Stimulated activated CD8-positive, alpha-beta memory T cell treated with anti-CD3 and anti-CD28 coated beads, Interleukin-7, amount 100 ng/mL, for 4 hours (primary cell): ENCODE results near the gene LANCL1.
"Not testable (repeated sequence)": the region's sequence is repeated elsewhere in the genome, so short reads cannot be mapped to it uniquely, and the experiment has no call there.

ENCODE experiments used
- DNase-seq, 2 donors: peaks; one replicate each; pipeline ENCODE4 v3.0.0-alpha.2; 2020; ENCODE audit warnings: low read depth in 2 of 2

LANCL1 gene

DNA sequence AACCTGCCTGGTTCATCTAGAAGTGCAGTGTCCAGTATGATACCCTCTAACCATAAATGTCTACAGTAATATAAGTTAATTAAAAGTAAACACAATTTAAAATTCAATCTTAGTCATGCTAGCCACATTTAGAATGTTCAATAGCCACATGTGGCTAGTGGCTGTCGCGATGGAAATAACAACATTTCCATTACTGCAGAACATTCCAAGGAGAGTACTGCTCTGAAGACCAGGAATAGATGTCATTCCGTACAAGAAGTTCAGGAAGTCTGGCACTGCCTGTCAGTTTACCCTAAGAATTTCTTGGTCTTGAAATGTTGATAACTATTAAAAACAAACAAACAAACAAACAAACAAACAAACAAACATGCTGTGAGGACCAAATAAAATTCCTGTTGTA, 17.2 kb downstream of the LANCL1 start:
- no peak for DNase-seq

DNA sequence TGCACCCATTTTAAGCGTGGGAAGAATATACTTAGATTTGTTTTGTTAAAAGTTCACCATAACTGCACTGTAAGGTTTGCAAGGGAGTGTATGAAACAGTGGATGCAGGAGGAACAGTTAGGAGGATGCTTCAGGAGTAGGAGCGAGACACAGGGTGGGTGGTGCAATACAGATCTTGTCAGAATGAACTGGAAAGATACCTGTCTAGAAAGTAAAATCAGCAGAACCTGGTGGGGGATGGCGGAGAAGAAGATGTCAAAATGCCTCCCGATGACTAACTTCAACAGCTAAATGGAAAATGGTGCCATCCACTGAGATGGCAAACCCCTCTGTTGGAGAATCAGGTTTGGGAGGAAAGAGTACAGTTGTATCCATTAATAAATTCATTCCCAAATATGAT, 18.2 kb downstream of the LANCL1 start:
- no peak for DNase-seq

- no peak for DNase-seq
Observed at GRCh38 chr2:210456571-210456970, 20.0 kb downstream of the LANCL1 start.

- DNase-seq, result no peak
Observed at GRCh38 chr2:210454336-210454735, 22.2 kb downstream of the LANCL1 start.

DNA sequence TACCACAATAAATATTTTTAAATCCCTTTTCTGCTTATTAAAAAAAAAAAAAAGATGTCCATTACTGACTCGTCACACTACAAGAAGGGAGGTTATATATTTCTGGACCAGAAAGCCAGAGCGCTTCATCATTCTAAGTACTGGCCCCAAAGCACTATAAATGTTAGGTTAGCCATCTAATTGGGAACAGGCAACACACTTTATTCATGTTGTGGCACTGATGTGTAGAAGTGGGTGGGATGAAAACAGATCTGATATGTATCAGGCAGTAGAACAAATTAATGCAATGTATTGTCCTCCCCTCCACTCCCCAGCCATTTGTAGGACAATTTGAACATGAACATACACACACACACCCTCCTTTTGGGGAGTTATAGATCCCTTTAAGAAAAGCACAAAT, 24.4 kb downstream of the LANCL1 start:
- no peak for DNase-seq

DNA sequence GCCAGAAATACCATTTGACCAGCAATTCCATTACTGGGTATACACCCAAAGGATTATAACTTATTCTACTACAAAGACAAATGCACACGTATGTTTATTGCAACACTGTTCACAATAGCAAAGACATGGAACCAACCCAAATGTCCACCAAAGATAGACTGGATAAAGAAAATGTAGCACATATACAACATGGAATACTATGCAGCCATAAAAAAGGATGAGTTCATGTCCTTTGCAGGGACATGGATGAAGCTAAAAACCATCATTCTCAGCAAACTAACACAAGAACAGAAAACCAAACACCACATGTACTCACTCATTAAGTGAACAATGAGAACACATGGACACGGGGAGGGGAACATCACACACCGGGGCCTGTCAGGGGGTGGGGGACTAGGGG, 25.6 kb downstream of the LANCL1 start:
- not testable (repeated sequence) for DNase-seq

DNA sequence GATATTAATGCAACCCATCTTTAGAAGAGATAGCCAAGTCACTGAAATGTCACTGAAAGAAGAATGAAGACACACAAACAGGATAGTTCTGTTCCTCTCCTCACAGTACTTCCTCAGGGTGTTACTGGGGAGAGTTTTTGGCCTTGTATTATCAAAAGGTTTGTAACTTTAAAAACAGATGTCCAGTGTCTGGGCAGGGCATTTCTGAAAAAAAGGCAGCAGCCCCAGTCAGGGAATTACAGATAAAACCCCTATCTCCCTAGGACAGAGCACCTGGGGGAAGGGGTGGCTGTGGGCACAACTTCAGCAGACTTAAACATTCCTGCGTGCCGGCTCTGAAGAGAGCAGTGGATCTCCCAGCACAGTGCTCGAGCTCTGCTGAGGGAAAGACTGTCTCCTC, 30.8 kb downstream of the LANCL1 start:
- no peak for DNase-seq

GRCh38 chr2:210445116-210445707, 31.3 kb downstream of the LANCL1 start:
- DNase-seq, result no peak

DNA sequence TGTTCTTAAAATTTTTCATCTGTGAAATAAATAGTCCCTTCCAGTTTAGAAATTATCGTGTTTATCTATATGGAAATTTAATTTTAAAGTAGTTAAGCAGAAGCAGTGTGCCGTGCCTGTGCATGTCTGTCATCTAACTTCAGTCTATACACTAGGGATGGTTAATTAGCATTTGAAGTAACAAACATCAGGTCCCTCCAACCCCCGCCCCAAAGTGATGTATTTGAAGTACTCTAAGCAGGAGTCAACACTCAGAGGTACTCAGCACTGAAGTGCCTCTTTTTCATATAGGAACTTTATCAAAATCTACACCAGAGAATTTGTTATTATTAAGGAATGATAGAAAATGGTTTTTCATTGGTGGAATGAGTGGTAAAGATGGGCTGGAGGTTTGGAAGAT, 33.0 kb downstream of the LANCL1 start:
- DNase-seq, result no peak

DNA sequence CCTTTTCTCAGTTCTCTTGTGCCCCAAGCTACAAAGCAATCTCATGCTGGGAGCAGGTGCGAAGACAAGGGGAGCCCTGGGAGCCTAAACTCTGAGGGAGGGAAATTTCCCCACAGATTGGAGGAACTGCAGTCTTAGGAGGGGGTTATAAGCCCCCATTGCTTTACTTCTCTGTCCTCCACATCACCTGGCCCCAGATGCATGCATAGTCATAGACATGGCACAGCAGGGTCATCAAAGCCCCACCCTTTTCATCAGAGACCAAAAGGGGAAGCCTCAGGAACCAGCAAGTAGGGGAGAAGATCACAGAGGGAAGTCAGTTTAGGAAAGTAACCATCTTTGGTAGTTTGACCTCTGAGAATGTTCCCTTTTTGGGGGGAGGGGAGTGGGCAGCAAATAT, 33.7 kb downstream of the LANCL1 start:
- DNase-seq, result no peak

DNA sequence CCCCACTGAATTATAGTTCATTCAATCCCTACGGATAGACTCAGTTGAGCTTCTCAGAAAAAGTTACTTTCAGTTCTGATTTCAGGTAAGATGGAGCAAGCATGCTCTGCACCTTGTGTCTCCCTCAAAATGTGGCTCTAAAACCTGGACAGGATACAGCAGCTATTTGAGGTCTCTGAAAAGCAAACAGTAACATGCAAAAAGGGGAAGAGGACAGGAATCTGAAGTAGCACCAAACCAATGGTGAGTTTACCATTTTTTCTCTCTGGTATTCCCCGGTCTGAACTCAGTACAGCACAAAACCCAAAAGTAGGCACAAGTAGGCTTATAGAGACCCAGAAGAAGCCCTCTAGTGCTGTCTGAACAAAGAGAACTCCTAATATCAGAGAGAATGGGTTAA, 34.1 kb downstream of the LANCL1 start:
- DNase-seq, result no peak

DNA sequence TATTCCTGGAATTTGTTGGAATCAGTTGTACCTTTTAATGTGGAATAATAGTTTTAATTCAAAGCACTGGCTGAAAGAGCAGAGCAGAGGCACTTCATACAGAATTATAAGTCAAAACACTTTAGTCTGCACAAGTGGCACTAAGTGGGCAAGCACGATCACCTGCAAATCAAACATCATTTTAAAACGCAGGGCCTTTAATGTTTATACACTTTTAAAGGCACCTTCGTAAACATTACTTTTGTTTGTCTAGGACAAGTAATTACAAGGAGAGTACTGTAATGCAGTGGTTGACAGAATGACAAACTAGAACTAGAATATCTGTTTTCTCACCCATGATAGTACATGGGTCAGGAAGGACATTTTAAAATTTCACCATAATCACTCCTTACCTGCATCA, 36.4 kb downstream of the LANCL1 start:
- DNase-seq, result no peak

DNA sequence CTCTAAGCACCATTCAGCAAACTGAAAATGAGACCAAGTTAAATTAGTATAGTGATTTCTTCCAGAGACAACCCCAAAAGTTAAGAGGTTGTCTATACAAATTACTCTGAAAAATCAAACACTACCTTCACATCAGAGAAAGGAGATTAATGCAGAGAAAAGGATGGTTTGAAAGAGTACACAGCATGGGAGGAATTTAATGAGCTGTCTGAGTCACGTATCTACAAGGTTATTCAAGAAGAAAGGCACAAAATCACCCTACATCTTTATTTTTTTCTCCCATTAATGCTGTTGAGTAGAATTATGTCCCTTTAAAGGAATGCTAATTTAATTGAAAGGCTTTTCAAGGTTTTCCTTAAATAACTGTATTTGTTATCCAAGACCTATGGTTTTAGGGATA, 41.1 kb downstream of the LANCL1 start:
- DNase-seq, result no peak

DNA sequence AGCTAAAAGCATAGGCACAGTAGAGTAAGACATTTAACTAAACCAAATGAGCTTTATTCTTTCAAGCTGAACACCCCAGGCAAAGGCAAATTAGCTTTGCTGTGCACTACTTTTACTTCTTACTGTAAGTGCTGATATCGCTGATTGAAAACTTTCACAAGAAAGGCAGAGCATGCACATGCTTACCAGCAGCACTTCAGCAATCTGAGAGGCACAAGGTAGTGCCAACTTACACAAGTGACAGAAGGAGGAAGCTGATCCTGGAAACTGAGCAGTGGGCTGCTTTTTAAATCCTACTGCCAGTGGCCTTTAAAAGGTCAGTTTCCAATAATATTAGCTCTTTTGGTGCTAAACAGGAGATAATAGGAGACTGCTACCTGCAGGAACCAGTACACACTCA, 43.9 kb downstream of the LANCL1 start:
- DNase-seq, result no peak

- no peak for DNase-seq
Observed at GRCh38 chr2:210429403-210430137, 47.0 kb downstream of the LANCL1 start.

DNA sequence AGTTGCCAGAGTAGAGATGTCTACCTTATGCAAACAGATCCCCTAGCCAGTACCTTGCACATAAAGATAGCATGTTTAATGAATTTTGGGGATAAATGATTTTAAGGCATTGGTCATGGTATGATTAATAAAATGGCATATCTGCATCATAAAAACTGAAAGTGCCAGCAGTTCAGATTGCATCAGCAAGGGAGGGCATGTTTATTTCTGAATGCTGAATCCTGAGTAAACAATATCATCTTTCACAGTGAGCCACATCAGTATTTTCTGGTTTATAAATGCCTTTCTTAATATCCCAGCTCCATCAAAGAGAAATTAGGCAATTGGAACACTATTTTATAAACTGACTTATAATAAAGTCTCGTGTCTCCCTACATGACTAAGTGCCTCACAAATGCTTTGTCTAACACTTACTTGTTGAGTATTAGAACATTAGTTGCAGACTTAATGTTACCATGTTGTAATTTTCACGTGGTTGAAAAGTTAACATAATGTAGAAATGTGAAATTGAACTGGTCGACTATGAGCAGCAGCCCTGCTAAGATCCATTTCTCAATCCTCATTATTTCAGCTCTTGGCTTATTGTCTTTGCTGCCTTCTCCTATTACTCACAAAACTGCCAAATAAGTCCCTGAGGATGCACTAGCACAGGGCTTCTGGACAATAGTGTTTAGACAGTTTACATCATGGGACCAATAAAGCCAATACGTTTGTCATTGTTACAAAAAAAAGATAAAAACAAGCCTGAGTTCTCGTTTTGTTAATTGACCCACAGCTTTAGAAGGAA, 48.0 kb downstream of the LANCL1 start:
- DNase-seq, result no peak

DNA sequence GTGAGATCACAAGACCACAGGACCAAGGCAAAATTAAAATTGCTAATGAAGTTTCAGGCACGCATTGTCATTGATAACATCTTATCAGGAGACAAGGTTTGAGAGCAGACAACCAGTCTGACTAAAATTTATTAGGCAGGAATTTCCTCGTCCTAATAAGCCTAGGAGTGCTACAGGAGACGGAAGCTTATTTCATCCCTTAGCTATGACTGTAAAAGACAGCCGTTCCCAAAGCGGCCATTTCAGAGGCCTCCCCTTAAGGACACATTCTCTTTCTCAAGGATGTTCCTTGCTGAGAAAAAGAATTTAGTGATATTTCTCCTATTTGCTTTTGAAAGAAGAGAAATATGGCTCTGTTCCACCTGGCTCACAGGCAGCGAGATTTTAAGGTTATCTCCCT, 49.2 kb downstream of the LANCL1 start:
- not testable (repeated sequence) for DNase-seq

- DNase-seq, result no peak
Observed at GRCh38 chr2:210422366-210422765, 54.2 kb downstream of the LANCL1 start.

DNA sequence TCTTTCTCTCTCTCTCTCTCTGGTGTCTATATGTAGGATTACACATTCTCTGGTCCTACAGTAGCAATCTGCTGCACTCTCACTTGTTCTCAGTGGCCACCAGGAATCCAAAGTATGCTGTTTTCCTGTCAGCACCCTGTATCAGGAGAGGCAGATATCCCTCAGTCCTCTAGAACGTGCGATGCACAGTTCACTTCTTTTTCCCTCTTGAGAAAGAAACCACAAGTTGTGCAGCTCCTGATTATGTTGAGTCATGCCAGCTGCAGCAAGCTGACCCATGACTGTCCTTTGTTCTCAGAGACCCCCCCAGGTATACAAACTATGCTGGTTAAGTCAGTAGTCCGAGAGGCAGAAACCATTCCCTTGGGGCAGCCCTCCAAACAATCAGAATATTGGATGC, 54.6 kb downstream of the LANCL1 start:
- DNase-seq, result no peak

DNA sequence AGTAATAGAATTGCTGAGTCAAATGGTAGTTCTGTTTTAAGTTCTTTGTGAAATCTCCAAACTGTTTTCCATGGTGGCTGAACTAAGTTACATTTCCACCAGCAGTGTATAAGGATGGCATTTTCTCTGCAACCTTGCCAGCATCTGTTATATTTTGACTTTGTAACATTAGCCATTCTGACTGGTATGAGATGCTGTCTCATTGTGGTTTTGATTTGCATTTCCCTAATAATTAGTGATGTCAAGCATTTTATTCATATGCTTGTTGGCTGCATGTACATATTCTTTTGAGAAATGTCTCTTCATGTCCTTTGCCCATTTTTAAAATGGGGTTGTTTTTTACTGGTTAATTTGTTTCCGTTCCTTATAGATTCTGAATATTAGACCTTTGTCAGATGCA, 63.9 kb downstream of the LANCL1 start:
- no peak for DNase-seq

DNA sequence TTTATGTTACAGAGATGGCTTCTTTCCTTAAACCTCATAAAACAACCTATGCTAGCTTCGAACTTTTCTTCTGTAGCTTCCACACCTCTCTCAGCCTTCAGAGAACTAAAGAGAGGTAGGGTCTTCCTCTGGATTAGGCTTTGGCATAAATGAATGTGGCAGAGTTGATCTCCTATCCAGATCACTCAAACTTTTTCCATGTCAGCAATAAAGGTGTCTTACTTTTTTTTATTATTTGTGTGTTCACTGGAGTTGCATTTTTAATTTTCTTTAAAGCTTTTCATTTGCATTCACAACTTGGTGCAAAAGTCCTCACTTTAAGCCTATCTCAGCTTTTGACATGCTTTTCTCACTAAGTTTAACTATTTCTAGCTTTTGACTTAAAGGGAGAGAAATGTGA, 66.0 kb downstream of the LANCL1 start:
- DNase-seq, result no peak

- DNase-seq, result no peak
Observed at GRCh38 chr2:210399440-210400041, 77.0 kb downstream of the LANCL1 start.

GRCh38 chr2:210392469-210392881, 84.1 kb downstream of the LANCL1 start:
- no peak for DNase-seq
